Neural cell (in vitro differentiated cells): ENCODE results near the gene CDC37L1. TPM values are rescaled to one million over a fixed set of nuclear protein-coding genes. Genes with fewer than 3 reads are reported as not detected.

Experiments used
- H2AFZ ChIP-seq: fragments of 200-600, 300-800 bp; sonication (generic), shearing (Covaris generic); 2 replicates; pipeline ENCODE4 v1.6.0; 2014; ENCODE audit warnings: low read depth, mild to moderate bottlenecking, antibody characterized with exemption, low read length, moderate library complexity
- H3F3A ChIP-seq: fragments of 200-600 bp; shearing (Covaris generic); 2 replicates; pipeline ENCODE4 v1.6.1; 2016; ENCODE audit warnings: mild to moderate bottlenecking, moderate library complexity, mixed read lengths, antibody characterized with exemption, low read length; ENCODE audit not compliant: insufficient read depth, poor library complexity, severe bottlenecking
- H3K27ac ChIP-seq: fragments of 200-600, 300-800 bp; sonication (generic), shearing (Covaris generic); 2 replicates; pipeline ENCODE4 v1.5.1; 2014; ENCODE audit warnings: mild to moderate bottlenecking, low read length, moderate library complexity
- H3K27me3 ChIP-seq: fragments of 300-800, 200-600 bp; sonication (generic), shearing (Covaris generic); 2 replicates; pipeline ENCODE4 v1.6.0; 2014; ENCODE audit warnings: mild to moderate bottlenecking, low read depth, low read length, moderate library complexity; ENCODE audit not compliant: insufficient read depth
- H3K36me3 ChIP-seq: fragments of 300-800, 200-600 bp; sonication (generic), shearing (Covaris generic); 2 replicates; pipeline ENCODE4 v1.5.1; 2014; ENCODE audit warnings: mild to moderate bottlenecking, antibody characterized with exemption, low read length, moderate library complexity; ENCODE audit not compliant: insufficient read depth
- H3K4me2 ChIP-seq: fragments of 300-800, 200-600 bp; sonication (generic), shearing (Covaris generic); 2 replicates; pipeline ENCODE4 v1.6.0; 2014; ENCODE audit warnings: mild to moderate bottlenecking, low read length
- H3K4me3 ChIP-seq: fragments of 300-800, 200-600 bp; sonication (generic), shearing (Covaris generic); 2 replicates; pipeline ENCODE4 v1.5.1; 2014; ENCODE audit warnings: mild to moderate bottlenecking, low read length, moderate library complexity
- H3K79me2 ChIP-seq: fragments of 200-600 bp; shearing (Covaris generic); replicated peaks from 2 replicates; pipeline ENCODE4 v1.6.0; 2014; ENCODE audit warnings: mild to moderate bottlenecking, low read length, moderate library complexity; ENCODE audit not compliant: insufficient read depth
- H3K9ac ChIP-seq: fragments of 300-800, 200-600 bp; sonication (generic), shearing (Covaris generic); 2 replicates; pipeline ENCODE4 v1.6.1; 2016; ENCODE audit warnings: mild to moderate bottlenecking, low read length, mixed read lengths
- H3K9me2 ChIP-seq: fragments of 200-600 bp; shearing (Covaris generic); 2 replicates; pipeline ENCODE4 v1.6.1; 2016; ENCODE audit warnings: mild to moderate bottlenecking, low read length, mixed read lengths; ENCODE audit not compliant: insufficient read depth
- H3K9me3 ChIP-seq: fragments of 200-600, 300-800 bp; sonication (generic), shearing (Covaris generic); 2 replicates; pipeline ENCODE4 v1.6.1; 2016; ENCODE audit warnings: mild to moderate bottlenecking, mixed run types, low read length, moderate library complexity, mixed read lengths
- H4K20me1 ChIP-seq: fragments of 200-600 bp; shearing (Covaris generic); 2 replicates; pipeline ENCODE4 v1.6.1; 2016; ENCODE audit warnings: mild to moderate bottlenecking, mixed run types; ENCODE audit not compliant: insufficient read depth
- EP300 ChIP-seq: fragments of 450-650 bp; conservative IDR thresholded peaks from 2 replicates; pipeline ENCODE4 v1.6.1; 2014; ENCODE audit warnings: antibody characterized with exemption, mild to moderate bottlenecking, moderate library complexity; ENCODE audit not compliant: poor library complexity, severe bottlenecking
- EZH2 ChIP-seq: fragments of 200-600, 300-800 bp; shearing (Covaris generic), sonication (generic); IDR thresholded peaks from 2 replicates; pipeline ENCODE4 v1.6.1; 2014; ENCODE audit warnings: antibody characterized with exemption, low read length, borderline replicate concordance, mild to moderate bottlenecking; ENCODE audit not compliant: insufficient read depth, poor library complexity, severe bottlenecking
- MXI1 ChIP-seq: fragments of 450-650 bp; conservative IDR thresholded peaks from 2 replicates; pipeline ENCODE4 v1.6.1; 2014; ENCODE audit warnings: antibody characterized with exemption, mild to moderate bottlenecking; ENCODE audit not compliant: poor library complexity, severe bottlenecking
- POLR2AphosphoS5 ChIP-seq: IDR thresholded peaks from 2 replicates; pipeline ENCODE4 v1.6.1; 2012
- RAD21 ChIP-seq: fragments of 450-650 bp; conservative IDR thresholded peaks from 2 replicates; pipeline ENCODE4 v1.6.1; 2014; ENCODE audit warnings: antibody characterized with exemption, mild to moderate bottlenecking, moderate library complexity
- SMC3 ChIP-seq: fragments of 450-650 bp; conservative IDR thresholded peaks from 2 replicates; pipeline ENCODE4 v1.6.1; 2014; ENCODE audit warnings: antibody characterized with exemption, mild to moderate bottlenecking, moderate library complexity; ENCODE audit not compliant: poor library complexity
- TAF1 ChIP-seq: IDR thresholded peaks from 2 replicates; pipeline ENCODE4 v1.6.1; 2012; ENCODE audit warnings: low read depth
- polyA plus RNA-seq: library from polyadenylated mRNA; depleted of rRNA; stranded (reverse); fragments of >200 nt; gene quantifications from 2 replicates; pipeline ENCODE4 v1.2.3, GENCODE V29; 2014
- TF ChIP-seq, protein P1 (sequence below): fragments of 450-650 bp; IDR thresholded peaks from 2 replicates; pipeline ENCODE4 v1.5.1; 2014; ENCODE audit warnings: antibody characterized with exemption, mild to moderate bottlenecking, moderate library complexity; ENCODE audit not compliant: poor library complexity, severe bottlenecking
- TF ChIP-seq, protein P2 (sequence below): IDR thresholded peaks from 2 replicates; pipeline ENCODE4 v1.6.1; 2012; ENCODE audit warnings: borderline replicate concordance

CDC37L1 gene
- polyA plus RNA-seq, 1 donor from 2014 or later: 34.7 TPM

DNA sequence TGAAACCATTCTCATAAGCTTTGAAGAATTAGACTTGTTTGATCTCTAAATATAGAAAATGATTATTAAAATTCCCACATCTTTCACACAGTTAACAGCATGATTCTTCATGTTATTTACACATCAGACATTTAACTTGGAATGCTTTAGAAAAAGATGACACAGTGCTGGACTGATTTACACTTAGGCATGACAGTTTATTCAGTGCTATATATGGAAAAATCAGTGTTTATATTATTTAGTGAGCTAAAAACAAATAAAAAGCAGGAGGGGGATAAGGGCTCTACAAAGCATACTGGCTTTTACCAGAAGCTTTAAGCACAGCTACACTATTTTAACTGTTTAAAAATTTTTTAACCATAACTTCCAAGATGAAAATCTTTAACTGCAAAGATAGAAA lies 30.0 kb downstream of the CDC37L1 start:
- H3K27ac ChIP-seq: no peak overlapping the region
- H3F3A ChIP-seq: no peaks in the 10 kb centered on the region

DNA sequence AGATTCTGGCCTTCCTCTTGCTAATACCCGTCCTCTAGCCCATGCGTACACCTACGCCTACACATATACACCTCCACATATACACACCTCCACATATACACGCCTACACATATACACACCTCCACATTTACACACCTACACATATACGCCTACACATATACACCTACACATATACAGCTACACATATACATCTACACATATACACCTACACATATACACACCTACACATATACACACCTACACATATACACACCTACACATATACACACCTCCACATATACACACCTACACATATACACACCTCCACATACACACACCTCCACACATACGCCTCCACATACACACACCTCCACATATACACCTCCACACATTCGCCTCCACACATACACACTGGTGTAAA lies 34.5 kb downstream of the CDC37L1 start:
- H3K9me2 ChIP-seq: no peaks in the 10 kb centered on the region
- H3K36me3 ChIP-seq: peaks cover 10% of the 10 kb centered on the region
- H3F3A ChIP-seq: no peaks in the 10 kb centered on the region
- H3K79me2 ChIP-seq: no peaks in the 10 kb centered on the region
- H3K27ac ChIP-seq: no peak overlapping the region
- TF ChIP-seq MXI1 (no peak), SMC3 (no peak), RAD21 (no peak), EP300 (no peak), POLR2AphosphoS5 (no peak), EZH2 (no peak), TAF1 (no peak)
- TF ChIP-seq, protein P1, sequence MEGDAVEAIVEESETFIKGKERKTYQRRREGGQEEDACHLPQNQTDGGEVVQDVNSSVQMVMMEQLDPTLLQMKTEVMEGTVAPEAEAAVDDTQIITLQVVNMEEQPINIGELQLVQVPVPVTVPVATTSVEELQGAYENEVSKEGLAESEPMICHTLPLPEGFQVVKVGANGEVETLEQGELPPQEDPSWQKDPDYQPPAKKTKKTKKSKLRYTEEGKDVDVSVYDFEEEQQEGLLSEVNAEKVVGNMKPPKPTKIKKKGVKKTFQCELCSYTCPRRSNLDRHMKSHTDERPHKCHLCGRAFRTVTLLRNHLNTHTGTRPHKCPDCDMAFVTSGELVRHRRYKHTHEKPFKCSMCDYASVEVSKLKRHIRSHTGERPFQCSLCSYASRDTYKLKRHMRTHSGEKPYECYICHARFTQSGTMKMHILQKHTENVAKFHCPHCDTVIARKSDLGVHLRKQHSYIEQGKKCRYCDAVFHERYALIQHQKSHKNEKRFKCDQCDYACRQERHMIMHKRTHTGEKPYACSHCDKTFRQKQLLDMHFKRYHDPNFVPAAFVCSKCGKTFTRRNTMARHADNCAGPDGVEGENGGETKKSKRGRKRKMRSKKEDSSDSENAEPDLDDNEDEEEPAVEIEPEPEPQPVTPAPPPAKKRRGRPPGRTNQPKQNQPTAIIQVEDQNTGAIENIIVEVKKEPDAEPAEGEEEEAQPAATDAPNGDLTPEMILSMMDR: no peak
- TF ChIP-seq, protein P2, sequence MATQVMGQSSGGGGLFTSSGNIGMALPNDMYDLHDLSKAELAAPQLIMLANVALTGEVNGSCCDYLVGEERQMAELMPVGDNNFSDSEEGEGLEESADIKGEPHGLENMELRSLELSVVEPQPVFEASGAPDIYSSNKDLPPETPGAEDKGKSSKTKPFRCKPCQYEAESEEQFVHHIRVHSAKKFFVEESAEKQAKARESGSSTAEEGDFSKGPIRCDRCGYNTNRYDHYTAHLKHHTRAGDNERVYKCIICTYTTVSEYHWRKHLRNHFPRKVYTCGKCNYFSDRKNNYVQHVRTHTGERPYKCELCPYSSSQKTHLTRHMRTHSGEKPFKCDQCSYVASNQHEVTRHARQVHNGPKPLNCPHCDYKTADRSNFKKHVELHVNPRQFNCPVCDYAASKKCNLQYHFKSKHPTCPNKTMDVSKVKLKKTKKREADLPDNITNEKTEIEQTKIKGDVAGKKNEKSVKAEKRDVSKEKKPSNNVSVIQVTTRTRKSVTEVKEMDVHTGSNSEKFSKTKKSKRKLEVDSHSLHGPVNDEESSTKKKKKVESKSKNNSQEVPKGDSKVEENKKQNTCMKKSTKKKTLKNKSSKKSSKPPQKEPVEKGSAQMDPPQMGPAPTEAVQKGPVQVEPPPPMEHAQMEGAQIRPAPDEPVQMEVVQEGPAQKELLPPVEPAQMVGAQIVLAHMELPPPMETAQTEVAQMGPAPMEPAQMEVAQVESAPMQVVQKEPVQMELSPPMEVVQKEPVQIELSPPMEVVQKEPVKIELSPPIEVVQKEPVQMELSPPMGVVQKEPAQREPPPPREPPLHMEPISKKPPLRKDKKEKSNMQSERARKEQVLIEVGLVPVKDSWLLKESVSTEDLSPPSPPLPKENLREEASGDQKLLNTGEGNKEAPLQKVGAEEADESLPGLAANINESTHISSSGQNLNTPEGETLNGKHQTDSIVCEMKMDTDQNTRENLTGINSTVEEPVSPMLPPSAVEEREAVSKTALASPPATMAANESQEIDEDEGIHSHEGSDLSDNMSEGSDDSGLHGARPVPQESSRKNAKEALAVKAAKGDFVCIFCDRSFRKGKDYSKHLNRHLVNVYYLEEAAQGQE: no peak
- H3K27me3 ChIP-seq: no peaks in the 10 kb centered on the region
- no peak overlapping the region for H3K4me2 ChIP-seq
- H3K9me3 ChIP-seq: no peaks in the 10 kb centered on the region
- H2AFZ ChIP-seq: no peak overlapping the region
- H3K4me3 ChIP-seq: no peak overlapping the region
- no peaks in the 10 kb centered on the region for H4K20me1 ChIP-seq
- no peak overlapping the region for H3K9ac ChIP-seq

More for the DNA sequence above, 30.0 kb downstream of the CDC37L1 start:
- Histone ChIP-seq H3K4me3 (no peak overlapping the region), H3K9me2 (no peaks in the 10 kb centered on the region), H3K9me3 (no peaks in the 10 kb centered on the region), H3K4me2 (no peak overlapping the region), H3K27me3 (no peaks in the 10 kb centered on the region), H3K79me2 (no peaks in the 10 kb centered on the region), H3K36me3 (peaks cover 16% of the 10 kb centered on the region), H3K9ac (no peak overlapping the region), H4K20me1 (no peaks in the 10 kb centered on the region), H2AFZ (no peak overlapping the region)
- no peak for TF ChIP-seq POLR2AphosphoS5

DNA sequence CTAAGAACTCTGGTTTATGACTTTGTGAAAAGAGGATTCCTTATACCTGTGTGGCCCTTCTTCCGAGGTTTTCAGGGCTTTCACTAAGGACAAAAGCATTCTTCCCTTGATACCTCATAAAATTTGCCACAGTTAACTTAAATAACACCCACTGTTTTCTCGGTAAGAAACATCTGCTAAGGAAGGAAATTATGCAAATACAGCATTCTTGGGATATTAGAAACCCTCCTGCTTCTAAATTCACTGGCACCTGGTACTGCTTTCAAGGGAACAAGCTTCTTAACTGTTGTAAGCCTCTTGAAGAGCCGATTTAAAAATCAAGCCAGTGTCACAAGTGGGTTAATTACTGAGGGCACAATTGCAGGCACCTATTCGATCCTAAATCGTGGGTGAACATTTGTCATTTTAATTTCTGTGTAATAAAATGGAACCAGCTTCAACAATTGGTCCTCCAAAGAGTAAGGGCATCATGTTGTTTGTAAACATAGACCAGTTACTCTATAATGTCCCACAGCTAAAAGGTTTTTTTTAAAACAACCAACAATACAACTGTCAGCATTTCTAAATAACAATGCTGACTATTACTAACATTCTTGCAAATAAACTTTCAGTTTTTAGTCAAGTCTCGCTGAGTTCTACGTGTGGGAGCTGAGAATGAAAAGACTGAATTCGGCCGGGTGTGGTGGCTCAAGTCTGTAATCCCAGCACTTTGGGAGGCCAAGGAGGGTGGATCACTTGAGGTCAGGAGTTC lies 35.1 kb downstream of the CDC37L1 start:
- H3K27ac ChIP-seq: no peak overlapping the region
- H2AFZ ChIP-seq: no peak overlapping the region
- peaks cover 12% of the 10 kb centered on the region for H3K36me3 ChIP-seq
- H3K27me3 ChIP-seq: no peaks in the 10 kb centered on the region
- no peaks in the 10 kb centered on the region for H4K20me1 ChIP-seq
- no peaks in the 10 kb centered on the region for H3K9me3 ChIP-seq
- H3K4me3 ChIP-seq: no peak overlapping the region
- H3K4me2 ChIP-seq: no peak overlapping the region
- no peaks in the 10 kb centered on the region for H3F3A ChIP-seq
- no peaks in the 10 kb centered on the region for H3K79me2 ChIP-seq
- H3K9me2 ChIP-seq: no peaks in the 10 kb centered on the region
- TF ChIP-seq EP300 (no peak), RAD21 (no peak), POLR2AphosphoS5 (no peak), SMC3 (no peak), MXI1 (no peak), TAF1 (no peak), EZH2 (no peak)
- TF ChIP-seq, protein P1: no peak
- TF ChIP-seq, protein P2: no peak
- H3K9ac ChIP-seq: no peak overlapping the region
